Measurements from ENCODE around the gene XKRX. TPM values are rescaled to one million over a fixed set of nuclear protein-coding genes. Genes with fewer than 3 reads are reported as not detected.

XKRX gene
- total RNA-seq, 1 experiment from 2014 or later: 1.4 TPM

DNA sequence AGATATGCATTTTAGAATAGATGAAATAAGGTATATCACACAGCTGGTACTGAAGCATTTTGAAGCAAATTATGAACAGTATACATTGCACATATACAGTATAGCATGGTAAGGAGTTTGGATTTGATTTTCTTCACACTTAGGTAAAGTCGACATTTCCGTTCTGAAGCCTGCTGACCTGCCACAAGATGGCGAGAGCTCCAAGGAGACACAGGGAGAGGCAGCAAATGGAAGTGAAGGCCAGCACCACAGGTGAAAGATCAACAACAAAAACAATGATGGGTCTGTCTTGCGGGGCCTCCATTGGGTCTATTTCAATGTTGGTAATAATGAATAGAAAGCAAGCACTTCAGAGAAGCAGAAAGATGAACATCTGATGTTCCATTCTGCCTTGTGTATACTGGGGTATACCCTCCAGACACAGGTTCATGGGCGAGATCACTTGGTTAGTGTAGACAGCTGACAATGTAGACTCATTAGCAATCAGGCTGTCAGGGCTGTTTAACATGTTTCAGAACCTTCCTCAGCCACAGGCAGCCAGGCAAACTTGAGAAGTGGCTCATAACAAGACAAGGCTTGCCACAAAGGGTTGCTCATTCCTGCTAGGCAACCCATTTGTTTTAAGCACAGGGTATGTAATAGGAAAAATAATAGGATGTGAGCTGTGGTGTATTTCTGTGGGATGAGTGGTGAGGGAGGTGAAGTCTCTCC lies 33.2 kb downstream of the XKRX start:
- Histone ChIP-seq H4K20me1 (ENCODE audit: insufficient read depth) (no peaks in the 10 kb centered on the region), H3K27ac (no peak overlapping the region), H3K9me3 (ENCODE audit: insufficient read depth, low read depth) (no peaks in the 10 kb centered on the region), H3K4me1 (replicated peaks; ENCODE audit: insufficient read depth) (peaks cover 10% of the 10 kb centered on the region), H2AFZ (no peak overlapping the region), H3K4me2 (no peak overlapping the region), H3K9me2 (ENCODE audit: insufficient read depth) (no peaks in the 10 kb centered on the region), H3K36me3 (ENCODE audit: low read depth) (no peaks in the 10 kb centered on the region), H3K27me3 (ENCODE audit: insufficient read depth, low read depth) (no peaks in the 10 kb centered on the region), H3F3A (ENCODE audit: insufficient read depth, low read depth) (no peaks in the 10 kb centered on the region), H3K79me2 (ENCODE audit: low read depth) (no peaks in the 10 kb centered on the region), H3K4me3 (no peak overlapping the region)
- peak; percentile 27 to 52 for DNase-seq
- POLR2A ChIA-PET (ENCODE audit: unreplicated experiment): interaction anchor here (0.5 kb wide), 1 partner anchor 33 kb away, joined by 4 read pairs; the partner anchor contains the start of gene XKRX
- TF ChIP-seq, protein P1, sequence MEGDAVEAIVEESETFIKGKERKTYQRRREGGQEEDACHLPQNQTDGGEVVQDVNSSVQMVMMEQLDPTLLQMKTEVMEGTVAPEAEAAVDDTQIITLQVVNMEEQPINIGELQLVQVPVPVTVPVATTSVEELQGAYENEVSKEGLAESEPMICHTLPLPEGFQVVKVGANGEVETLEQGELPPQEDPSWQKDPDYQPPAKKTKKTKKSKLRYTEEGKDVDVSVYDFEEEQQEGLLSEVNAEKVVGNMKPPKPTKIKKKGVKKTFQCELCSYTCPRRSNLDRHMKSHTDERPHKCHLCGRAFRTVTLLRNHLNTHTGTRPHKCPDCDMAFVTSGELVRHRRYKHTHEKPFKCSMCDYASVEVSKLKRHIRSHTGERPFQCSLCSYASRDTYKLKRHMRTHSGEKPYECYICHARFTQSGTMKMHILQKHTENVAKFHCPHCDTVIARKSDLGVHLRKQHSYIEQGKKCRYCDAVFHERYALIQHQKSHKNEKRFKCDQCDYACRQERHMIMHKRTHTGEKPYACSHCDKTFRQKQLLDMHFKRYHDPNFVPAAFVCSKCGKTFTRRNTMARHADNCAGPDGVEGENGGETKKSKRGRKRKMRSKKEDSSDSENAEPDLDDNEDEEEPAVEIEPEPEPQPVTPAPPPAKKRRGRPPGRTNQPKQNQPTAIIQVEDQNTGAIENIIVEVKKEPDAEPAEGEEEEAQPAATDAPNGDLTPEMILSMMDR (conservative IDR thresholded peaks at IDR 0.05): peak; percentile 73
- no peak for TF ChIP-seq EZH2 (IDR thresholded peaks at IDR 0.05; ENCODE audit: low read depth)
- CTCF ChIA-PET: no interaction called here
- BruUV-seq (replicated peaks): no TSS peak
- intact Hi-C loops (cut with micrococcal nuclease; ENCODE audit: unreplicated experiment): loop anchor here (1.0 to 5.0 kb wide), 5 partner anchors 33 to 392 kb away; partner anchors contain the start of genes CENPI and XKRX

DNA sequence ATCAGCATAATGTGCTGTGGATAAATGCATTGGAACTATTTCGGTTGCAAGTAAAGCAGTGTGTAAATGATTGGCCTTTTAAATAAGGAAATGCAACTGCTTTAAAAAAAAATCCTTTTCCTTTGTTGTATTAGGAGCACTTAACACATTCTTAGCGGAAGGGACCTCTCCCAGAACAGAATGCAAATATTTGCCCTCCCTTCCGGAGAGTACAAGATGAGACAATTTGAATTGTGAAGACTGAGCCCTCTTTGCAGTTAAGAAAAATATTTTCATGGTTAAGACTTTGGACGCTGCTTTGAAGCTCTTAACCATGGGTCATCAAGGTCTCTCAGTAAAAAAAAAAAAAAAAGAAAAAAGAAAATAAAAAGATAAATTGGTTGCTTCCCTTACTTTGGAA lies 45.1 kb downstream of the XKRX start:
- Histone ChIP-seq H2AFZ (no peak overlapping the region), H3K4me2 (no peak overlapping the region), H3K9me2 (ENCODE audit: insufficient read depth) (no peaks in the 10 kb centered on the region), H4K20me1 (ENCODE audit: insufficient read depth) (no peaks in the 10 kb centered on the region), H3F3A (ENCODE audit: insufficient read depth, low read depth) (no peaks in the 10 kb centered on the region), H3K36me3 (ENCODE audit: low read depth) (no peaks in the 10 kb centered on the region), H3K9me3 (ENCODE audit: insufficient read depth, low read depth) (no peaks in the 10 kb centered on the region), H3K4me3 (no peak overlapping the region), H3K4me1 (replicated peaks; ENCODE audit: insufficient read depth) (no peaks in the 10 kb centered on the region), H3K27me3 (ENCODE audit: insufficient read depth, low read depth) (no peaks in the 10 kb centered on the region), H3K79me2 (ENCODE audit: low read depth) (no peaks in the 10 kb centered on the region), H3K27ac (no peak overlapping the region)
- no TSS peak for BruUV-seq (replicated peaks)
- TF ChIP-seq EZH2 (IDR thresholded peaks at IDR 0.05; ENCODE audit: low read depth): no peak
- TF ChIP-seq, protein P1 (conservative IDR thresholded peaks at IDR 0.05): no peak
- no peak for DNase-seq
- POLR2A ChIA-PET (ENCODE audit: unreplicated experiment): no interaction called here
- intact Hi-C loops (cut with micrococcal nuclease; ENCODE audit: unreplicated experiment): no loop called here
- CTCF ChIA-PET: no interaction called here

DNA sequence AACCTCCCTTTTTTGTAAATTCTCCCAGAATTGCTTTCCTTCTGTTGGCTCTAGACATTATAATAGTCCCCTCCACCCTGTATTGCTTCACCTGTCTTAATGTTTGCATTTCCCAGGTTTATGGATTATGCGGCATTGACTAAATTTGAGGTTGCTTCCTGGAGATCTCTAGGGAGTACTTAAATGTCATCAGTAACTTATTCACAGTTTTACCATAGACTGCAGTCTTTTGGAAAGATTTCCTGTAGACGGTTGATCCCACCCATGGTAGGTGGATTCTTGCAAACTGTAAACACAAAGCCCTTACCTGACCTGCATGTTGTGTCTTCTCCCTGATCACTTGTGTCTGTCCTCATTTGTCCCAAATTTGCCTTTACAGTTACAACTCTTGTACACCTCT lies 48.3 kb downstream of the XKRX start:
- Histone ChIP-seq H3K4me1 (replicated peaks; ENCODE audit: insufficient read depth) (no peaks in the 10 kb centered on the region), H3K27ac (no peak overlapping the region), H3K27me3 (ENCODE audit: insufficient read depth, low read depth) (no peaks in the 10 kb centered on the region), H3K9me2 (ENCODE audit: insufficient read depth) (no peaks in the 10 kb centered on the region), H2AFZ (no peak overlapping the region), H4K20me1 (ENCODE audit: insufficient read depth) (no peaks in the 10 kb centered on the region), H3K4me3 (no peak overlapping the region), H3K4me2 (no peak overlapping the region), H3F3A (ENCODE audit: insufficient read depth, low read depth) (no peaks in the 10 kb centered on the region), H3K36me3 (ENCODE audit: low read depth) (no peaks in the 10 kb centered on the region), H3K9me3 (ENCODE audit: insufficient read depth, low read depth) (no peaks in the 10 kb centered on the region), H3K79me2 (ENCODE audit: low read depth) (no peaks in the 10 kb centered on the region)
- ChIA-PET CTCF (no interaction called here), POLR2A (ENCODE audit: unreplicated experiment) (no interaction called here)
- BruUV-seq (replicated peaks): no TSS peak
- intact Hi-C loops (cut with micrococcal nuclease; ENCODE audit: unreplicated experiment): no loop called here
- no peak for TF ChIP-seq EZH2 (IDR thresholded peaks at IDR 0.05; ENCODE audit: low read depth)
- TF ChIP-seq, protein P1 (conservative IDR thresholded peaks at IDR 0.05): no peak
- DNase-seq: no peak

All from PC-9 (cell line).